WTC11 (cell line): Measurements from ENCODE around the gene RHOT2. TPM values are rescaled to one million over a fixed set of nuclear protein-coding genes. Genes with fewer than 3 reads are reported as not detected.
A peak's percentile ranks its signal among the peaks of the same experiment; 100 is the strongest.

Experiments
- AR ChIP-seq: fragments of 250-450 bp; sonication (Bioruptor Pico); IDR thresholded peaks from 2 replicates; pipeline ENCODE4 v1.9.0; 2021; ENCODE audit warnings: mild to moderate bottlenecking
- ATF2 ChIP-seq: sonication (generic); formaldehyde crosslinking; IDR thresholded peaks from 2 replicates; pipeline ENCODE4 v1.8.1; 2022; ENCODE audit warnings: low read depth, missing genetic modification reagents, borderline replicate concordance
- ATF3 ChIP-seq: sonication (generic); formaldehyde crosslinking; conservative IDR thresholded peaks from 2 replicates; pipeline ENCODE4 v1.8.1; 2022; ENCODE audit warnings: mild to moderate bottlenecking, missing genetic modification reagents
- ATF6 ChIP-seq: sonication (generic); formaldehyde crosslinking; IDR thresholded peaks from 2 replicates; pipeline ENCODE4 v1.8.1; 2023; ENCODE audit warnings: mild to moderate bottlenecking, missing genetic modification reagents
- CBFB ChIP-seq: sonication (generic); formaldehyde crosslinking; IDR thresholded peaks from 2 replicates; pipeline ENCODE4 v1.8.1; 2022; ENCODE audit warnings: mild to moderate bottlenecking, low read depth, missing genetic modification reagents
- E2F1 ChIP-seq: sonication (generic); formaldehyde crosslinking; IDR thresholded peaks from 2 replicates; pipeline ENCODE4 v1.8.0; 2022; ENCODE audit warnings: mild to moderate bottlenecking, missing genetic modification reagents
- E2F4 ChIP-seq: sonication (generic); formaldehyde crosslinking; IDR thresholded peaks from 2 replicates; pipeline ENCODE4 v1.8.1; 2022; ENCODE audit warnings: low read depth, mild to moderate bottlenecking, moderate library complexity, missing genetic modification reagents, borderline replicate concordance
- GTF2I ChIP-seq: fragments of 250-450 bp; sonication (Bioruptor Pico); conservative IDR thresholded peaks from 2 replicates; pipeline ENCODE4 v1.4.0; 2021; ENCODE audit warnings: mild to moderate bottlenecking
- JAZF1 ChIP-seq: fragments of 250-450 bp; sonication (Bioruptor Pico); IDR thresholded peaks from 2 replicates; pipeline ENCODE4 v1.9.0; 2021; ENCODE audit warnings: moderate library complexity, mild to moderate bottlenecking, inconsistent platforms
- OVOL2 ChIP-seq: fragments of 250-450 bp; sonication (Bioruptor Pico); IDR thresholded peaks from 2 replicates; pipeline ENCODE4 v1.9.0; 2021; ENCODE audit warnings: mild to moderate bottlenecking, borderline replicate concordance
- STAT6 ChIP-seq: sonication (generic); formaldehyde crosslinking; conservative IDR thresholded peaks from 2 replicates; pipeline ENCODE4 v1.8.1; 2023; ENCODE audit warnings: mild to moderate bottlenecking, low read depth, missing genetic modification reagents, moderate library complexity
- TCF7 ChIP-seq: sonication (generic); formaldehyde crosslinking; IDR thresholded peaks from 2 replicates; pipeline ENCODE4 v1.8.0; 2022; ENCODE audit warnings: mild to moderate bottlenecking, low read depth, missing genetic modification reagents, moderate library complexity
- ZBTB21 ChIP-seq: sonication (generic); formaldehyde crosslinking; IDR thresholded peaks from 2 replicates; pipeline ENCODE4 v1.8.1; 2023; ENCODE audit warnings: mild to moderate bottlenecking, missing genetic modification reagents, borderline replicate concordance
- ZBTB43 ChIP-seq: sonication (generic); formaldehyde crosslinking; IDR thresholded peaks from 2 replicates; pipeline ENCODE4 v1.8.1; 2023; ENCODE audit warnings: mild to moderate bottlenecking, missing genetic modification reagents
- ZNF423 ChIP-seq: fragments of 250-450 bp; sonication (Bioruptor Pico); IDR thresholded peaks from 2 replicates; pipeline ENCODE4 v2.1.2; 2022; ENCODE audit warnings: mild to moderate bottlenecking, moderate library complexity
- ZNF532 ChIP-seq: fragments of 250-450 bp; sonication (Bioruptor Pico); IDR thresholded peaks from 2 replicates; pipeline ENCODE4 v1.9.0; 2021; ENCODE audit warnings: mild to moderate bottlenecking, borderline replicate concordance
- ZSCAN18 ChIP-seq: fragments of 250-450 bp; sonication (Bioruptor Pico); IDR thresholded peaks from 2 replicates; pipeline ENCODE4 v2.1.2; 2022; ENCODE audit warnings: mild to moderate bottlenecking, moderate library complexity
- total RNA-seq: library from RNA; stranded (reverse); gene quantifications from 3 replicates; pipeline ENCODE4 v1.2.3, GENCODE V29; 2021

Gene RHOT2
- total RNA-seq, 1 experiment from 2014 or later = 285 TPM

- no peak for TF ChIP-seq CBFB (CRISPR knock-in tag)
- no peak for TF ChIP-seq JAZF1 (CRISPR knock-in tag)
- TF ChIP-seq ATF2 (CRISPR knock-in tag) = no peak
- TF ChIP-seq ZNF423 = no peak
- no peak for TF ChIP-seq E2F1 (CRISPR knock-in tag)
- TF ChIP-seq STAT6 (CRISPR knock-in tag) = no peak
- no peak for TF ChIP-seq ATF3 (CRISPR knock-in tag)
- TF ChIP-seq ZBTB43 = peak; percentile 61; the same call in 1 of the 2 replicates
- TF ChIP-seq ATF6 (CRISPR knock-in tag) = no peak
- TF ChIP-seq ZBTB21 = no peak
- no peak for TF ChIP-seq GTF2I (CRISPR knock-in tag)
- no peak for TF ChIP-seq TCF7 (CRISPR knock-in tag)
- no peak for TF ChIP-seq AR
- no peak for TF ChIP-seq E2F4 (CRISPR knock-in tag)
- no peak for TF ChIP-seq ZNF532 (CRISPR knock-in tag)
- no peak for TF ChIP-seq OVOL2 (CRISPR knock-in tag)
- TF ChIP-seq ZSCAN18 (CRISPR knock-in tag) = no peak
Measured at GRCh38 chr16:720447-720989, 52.6 kb downstream of the RHOT2 start (continued).
